IMR-90 (cell line): ENCODE data around the gene ACTRT2. TPM values are rescaled to one million over a fixed set of nuclear protein-coding genes. Genes with fewer than 3 reads are reported as not detected.

ENCODE experiments used
- ATAC-seq: fragments of 200-7000 bp; cut with Tn5 transposase; 2 replicates; pipeline ENCODE4 v1.9.1; 2020; ENCODE audit warnings: low read depth, mild to moderate bottlenecking, moderate library complexity
- BruUV-seq: library from RNA; stranded (reverse); fragments of 400-500 nt; replicated peaks from 2 replicates; lab custom pipeline; 2021; lab: Mats Ljungman, UMichigan
- CTCF ChIA-PET: fragments of 300-600 bp; formaldehyde crosslinking; extraction: SDS; loops from one replicate; lab custom pipeline; 2021; ENCODE audit warnings: antibody characterized with exemption; lab: Yijun Ruan, JAX
- POLR2A ChIA-PET: fragments of 300-600 bp; sonication (Branson Sonifier 250); formaldehyde crosslinking; loops from one replicate; lab custom pipeline; 2022; ENCODE audit warnings: antibody characterized with exemption; ENCODE audit not compliant: unreplicated experiment; lab: Charles Lee
- DNase-seq: peaks from one replicate; pipeline ENCODE4 v3.0.0; 2013
- H2AFZ ChIP-seq: replicated peaks from 2 replicates; pipeline ENCODE3; 2013; ENCODE audit warnings: low read length, mild to moderate bottlenecking; ENCODE audit not compliant: poor library complexity
- H2AK5ac ChIP-seq: 2 replicates; pipeline ENCODE4 v1.6.1; 2013; ENCODE audit warnings: low read depth, low read length, inconsistent platforms
- H2AK9ac ChIP-seq: replicated peaks from 2 replicates; pipeline ENCODE3; 2013; ENCODE audit warnings: mild to moderate bottlenecking, low read depth, low read length, moderate library complexity; ENCODE audit not compliant: poor library complexity
- H2BK120ac ChIP-seq: 2 replicates; pipeline ENCODE4 v1.6.1; 2013; ENCODE audit warnings: low read depth, low read length, inconsistent platforms
- H2BK15ac ChIP-seq: 3 replicates; pipeline ENCODE4 v1.6.1; 2013; ENCODE audit warnings: low read depth, low read length, inconsistent platforms
- H2BK20ac ChIP-seq: 2 replicates; pipeline ENCODE4 v1.6.1; 2013; ENCODE audit warnings: low read depth, mild to moderate bottlenecking, inconsistent platforms, low read length, moderate library complexity
- H2BK5ac ChIP-seq: 2 replicates; pipeline ENCODE4 v1.6.1; 2013; ENCODE audit warnings: mild to moderate bottlenecking, low read depth, low read length, inconsistent platforms; ENCODE audit not compliant: poor library complexity, severe bottlenecking
- H3K14ac ChIP-seq: replicated peaks from 2 replicates; pipeline ENCODE4 v1.6.1; 2013; ENCODE audit warnings: low read depth, low read length, inconsistent platforms
- H3K18ac ChIP-seq: 2 replicates; pipeline ENCODE4 v1.6.1; 2013; ENCODE audit warnings: low read depth, low read length, control low read depth
- H3K23ac ChIP-seq: 2 replicates; pipeline ENCODE4 v1.6.1; 2013; ENCODE audit warnings: low read depth, low read length, inconsistent platforms
- H3K27ac ChIP-seq: 2 replicates; pipeline ENCODE4 v1.5.1; 2013; ENCODE audit warnings: mild to moderate bottlenecking, control low read depth, low read length; ENCODE audit not compliant: insufficient read depth
- H3K27me3 ChIP-seq: 2 replicates; pipeline ENCODE4 v1.6.1; 2013; ENCODE audit warnings: low read length; ENCODE audit not compliant: control insufficient read depth, insufficient read depth
- H3K36me3 ChIP-seq: 2 replicates; pipeline ENCODE4 v1.6.1; 2013; ENCODE audit warnings: low read length, mixed read lengths; ENCODE audit not compliant: control insufficient read depth, insufficient read depth
- H3K4ac ChIP-seq: 2 replicates; pipeline ENCODE4 v1.6.1; 2013; ENCODE audit warnings: low read depth, low read length, inconsistent platforms
- H3K4me1 ChIP-seq: 2 replicates; pipeline ENCODE4 v1.6.1; 2013; ENCODE audit warnings: low read length, mixed read lengths; ENCODE audit not compliant: control insufficient read depth, insufficient read depth
- H3K4me2 ChIP-seq: 2 replicates; pipeline ENCODE4 v1.6.1; 2013; ENCODE audit warnings: low read depth, mild to moderate bottlenecking, control low read depth, low read length, moderate library complexity
- H3K4me3 ChIP-seq: 2 replicates; pipeline ENCODE4 v1.5.1; 2013; ENCODE audit warnings: low read depth, mild to moderate bottlenecking, control low read depth, low read length, moderate library complexity; ENCODE audit not compliant: insufficient read depth
- H3K56ac ChIP-seq: 2 replicates; pipeline ENCODE4 v1.6.1; 2013; ENCODE audit warnings: low read length, inconsistent platforms; ENCODE audit not compliant: insufficient read depth; ENCODE audit errors: extremely low read depth
- H3K79me1 ChIP-seq, 2 experiments: 2 replicates each; pipeline ENCODE4 v1.6.1; 2013; ENCODE audit warnings: low read length in 2 of 2, inconsistent platforms in 1 of 2, low read depth in 1 of 2
- H3K9ac ChIP-seq: 2 replicates; pipeline ENCODE4 v1.6.1; 2013; ENCODE audit warnings: low read depth, low read length, control low read depth
- H3K9me1 ChIP-seq: 2 replicates; pipeline ENCODE4 v1.6.1; 2013; ENCODE audit warnings: low read length, inconsistent platforms; ENCODE audit not compliant: insufficient read depth
- H3K9me3 ChIP-seq: 2 replicates; pipeline ENCODE4 v1.6.1; 2013; ENCODE audit warnings: low read length; ENCODE audit not compliant: control insufficient read depth, insufficient read depth
- H4K20me1 ChIP-seq: 2 replicates; pipeline ENCODE4 v1.6.1; 2013; ENCODE audit warnings: low read length, inconsistent platforms; ENCODE audit not compliant: insufficient read depth
- H4K5ac ChIP-seq: 2 replicates; pipeline ENCODE4 v1.6.1; 2013; ENCODE audit warnings: mild to moderate bottlenecking, low read depth, low read length, control low read depth
- H4K8ac ChIP-seq, 2 experiments: 2 replicates each; pipeline ENCODE4 v1.6.1; 2013; ENCODE audit warnings: low read depth in 2 of 2, low read length in 2 of 2, control low read depth in 1 of 2, inconsistent platforms in 1 of 2
- H4K91ac ChIP-seq: 2 replicates; pipeline ENCODE4 v1.6.1; 2013; ENCODE audit warnings: low read depth, low read length, inconsistent platforms; ENCODE audit not compliant: insufficient read depth
- WGBS, 2 experiments: methylation state at CpG; one replicate each; pipeline versions ENCODE4 v1.1.5 to v1.1.7; 2013; ENCODE audit warnings: missing lambda C conversion rate in 2 of 2; ENCODE audit not compliant: insufficient read length in 1 of 2; ENCODE audit errors: extremely low coverage in 2 of 2; 5-methylcytosine and 5-hydroxymethylcytosine counted together
- dilution Hi-C: fragments of 300-500 bp; cut with HindIII; formaldehyde crosslinking; loops from one replicate; pipeline ENCODE4 v1.14.3; 2018; ENCODE audit warnings: low sequenced_read_pairs; ENCODE audit not compliant: unreplicated experiment
- in situ Hi-C: fragments of 300-500 bp; cut with MboI; formaldehyde crosslinking; loops from 3 replicates; pipeline ENCODE4 v1.14.3; 2019; ENCODE audit warnings: low sequenced_read_pairs, inconsistent platforms, mixed read lengths
- intact Hi-C: fragments of 100-400 bp; cut with micrococcal nuclease; formaldehyde crosslinking; loops from 2 replicates; pipeline ENCODE4 v1.10.0; 2022
- polyA plus RNA-seq, 3 experiments: library from polyadenylated mRNA; depleted of rRNA; stranded (reverse); fragments of >200 nt; gene quantifications; 2 replicates each; pipeline ENCODE4 v1.2.3, GENCODE V29; 2012; ENCODE audit warnings: low replicate concordance in 1 of 3
- total RNA-seq: library from RNA; depleted of rRNA; stranded (reverse); fragments of >200 nt; gene quantifications from 2 replicates; pipeline ENCODE4 v1.2.3, GENCODE V29; 2012
- TF ChIP-seq, protein P1 (sequence below): conservative IDR thresholded peaks from 2 replicates; pipeline ENCODE4 v1.5.1; 2012; ENCODE audit warnings: mild to moderate bottlenecking, low read depth, low read length, improper control_type of control experiment

Gene ACTRT2
- total and polyA plus RNA-seq, 2 of the 4 experiments (the other 2 are of a cell fraction): not detected

DNA sequence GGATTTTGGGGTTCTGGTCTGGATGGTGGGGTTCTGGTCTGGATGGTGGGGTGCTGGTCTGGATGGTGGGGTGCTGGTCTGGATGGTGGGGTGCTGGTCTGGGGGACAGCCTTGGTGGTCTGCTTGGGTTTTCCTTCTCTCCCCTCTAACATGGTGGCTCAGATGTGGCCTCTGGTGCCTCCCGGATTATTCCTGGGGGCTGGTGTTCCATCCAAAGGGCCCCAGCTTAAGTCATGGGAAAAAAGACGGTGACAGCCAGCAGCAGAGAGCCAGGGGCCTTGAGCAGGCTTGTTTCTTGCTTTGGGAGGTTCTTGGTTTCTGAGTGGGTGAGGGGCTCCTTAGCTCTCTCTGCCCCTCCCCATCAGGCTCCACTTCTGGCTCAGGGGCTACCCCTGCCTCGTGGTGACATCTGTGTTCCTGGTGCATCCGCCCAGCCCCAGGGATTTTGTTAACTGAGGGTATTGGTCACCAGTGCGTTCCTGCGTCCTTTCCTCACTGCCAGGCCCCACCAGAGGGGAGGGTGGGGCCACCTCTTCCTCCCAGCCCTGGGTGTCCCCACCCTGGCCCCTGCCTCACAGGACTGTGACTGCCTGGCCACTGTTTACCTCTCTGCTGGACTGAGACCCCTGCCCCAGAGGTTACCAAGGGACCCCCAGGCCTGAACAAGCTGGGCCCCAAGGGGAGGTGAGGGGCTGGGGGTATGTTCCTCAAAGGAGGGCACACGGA is 43.2 kb upstream of the ACTRT2 start:
- dilution Hi-C loops: no loop called here
- no peak for DNase-seq
- H2BK20ac ChIP-seq: no peak overlapping the region
- no peaks in the 10 kb centered on the region for H3K4me1 ChIP-seq
- no peak overlapping the region for H3K56ac ChIP-seq
- no peak overlapping the region for H3K9ac ChIP-seq
- POLR2A ChIA-PET: no interaction called here
- H3K4me2 ChIP-seq: no peak overlapping the region
- 50% methylated on average over 1 of the region's 7 CpGs; no CpG with 5 or more reads in 1 of the 2 experiments for WGBS, 2 experiments
- H3K14ac ChIP-seq: no peak overlapping the region
- no peak overlapping the region for H2AK9ac ChIP-seq
- no peaks in the 10 kb centered on the region for H3K79me1 ChIP-seq
- no peak overlapping the region for H4K91ac ChIP-seq
- intact Hi-C loops: no loop called here
- no peaks in the 10 kb centered on the region for H4K20me1 ChIP-seq
- no peak overlapping the region for H2BK120ac ChIP-seq
- no peak overlapping the region for H3K4me3 ChIP-seq
- no peak overlapping the region for H3K23ac ChIP-seq
- no peaks in the 10 kb centered on the region for H3K9me1 ChIP-seq
- H2AK5ac ChIP-seq: no peak overlapping the region
- no peak overlapping the region for H2BK5ac ChIP-seq
- no peak overlapping the region for H2AFZ ChIP-seq
- TF ChIP-seq, protein P1, sequence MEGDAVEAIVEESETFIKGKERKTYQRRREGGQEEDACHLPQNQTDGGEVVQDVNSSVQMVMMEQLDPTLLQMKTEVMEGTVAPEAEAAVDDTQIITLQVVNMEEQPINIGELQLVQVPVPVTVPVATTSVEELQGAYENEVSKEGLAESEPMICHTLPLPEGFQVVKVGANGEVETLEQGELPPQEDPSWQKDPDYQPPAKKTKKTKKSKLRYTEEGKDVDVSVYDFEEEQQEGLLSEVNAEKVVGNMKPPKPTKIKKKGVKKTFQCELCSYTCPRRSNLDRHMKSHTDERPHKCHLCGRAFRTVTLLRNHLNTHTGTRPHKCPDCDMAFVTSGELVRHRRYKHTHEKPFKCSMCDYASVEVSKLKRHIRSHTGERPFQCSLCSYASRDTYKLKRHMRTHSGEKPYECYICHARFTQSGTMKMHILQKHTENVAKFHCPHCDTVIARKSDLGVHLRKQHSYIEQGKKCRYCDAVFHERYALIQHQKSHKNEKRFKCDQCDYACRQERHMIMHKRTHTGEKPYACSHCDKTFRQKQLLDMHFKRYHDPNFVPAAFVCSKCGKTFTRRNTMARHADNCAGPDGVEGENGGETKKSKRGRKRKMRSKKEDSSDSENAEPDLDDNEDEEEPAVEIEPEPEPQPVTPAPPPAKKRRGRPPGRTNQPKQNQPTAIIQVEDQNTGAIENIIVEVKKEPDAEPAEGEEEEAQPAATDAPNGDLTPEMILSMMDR: no peak
- H3K4ac ChIP-seq: no peak overlapping the region
- ATAC-seq: no peak
- H3K27me3 ChIP-seq: no peaks in the 10 kb centered on the region
- peaks cover 46% of the 10 kb centered on the region for H3K9me3 ChIP-seq
- H3K36me3 ChIP-seq: no peaks in the 10 kb centered on the region
- no peak overlapping the region for H2BK15ac ChIP-seq
- no peak overlapping the region for H3K27ac ChIP-seq
- CTCF ChIA-PET: no interaction called here
- H3K18ac ChIP-seq: no peak overlapping the region
- no peak overlapping the region for H4K5ac ChIP-seq
- H4K8ac ChIP-seq: no peak overlapping the region
- in situ Hi-C loops: no loop called here
- no TSS peak for BruUV-seq
